NCI-H1105 (cell line): ENCODE measurements around the gene USP20.

Experiments
- DNase-seq: peaks from one replicate; lab custom pipeline; 2025; lab: John Stamatoyannopoulos, UW

Gene USP20

DNA sequence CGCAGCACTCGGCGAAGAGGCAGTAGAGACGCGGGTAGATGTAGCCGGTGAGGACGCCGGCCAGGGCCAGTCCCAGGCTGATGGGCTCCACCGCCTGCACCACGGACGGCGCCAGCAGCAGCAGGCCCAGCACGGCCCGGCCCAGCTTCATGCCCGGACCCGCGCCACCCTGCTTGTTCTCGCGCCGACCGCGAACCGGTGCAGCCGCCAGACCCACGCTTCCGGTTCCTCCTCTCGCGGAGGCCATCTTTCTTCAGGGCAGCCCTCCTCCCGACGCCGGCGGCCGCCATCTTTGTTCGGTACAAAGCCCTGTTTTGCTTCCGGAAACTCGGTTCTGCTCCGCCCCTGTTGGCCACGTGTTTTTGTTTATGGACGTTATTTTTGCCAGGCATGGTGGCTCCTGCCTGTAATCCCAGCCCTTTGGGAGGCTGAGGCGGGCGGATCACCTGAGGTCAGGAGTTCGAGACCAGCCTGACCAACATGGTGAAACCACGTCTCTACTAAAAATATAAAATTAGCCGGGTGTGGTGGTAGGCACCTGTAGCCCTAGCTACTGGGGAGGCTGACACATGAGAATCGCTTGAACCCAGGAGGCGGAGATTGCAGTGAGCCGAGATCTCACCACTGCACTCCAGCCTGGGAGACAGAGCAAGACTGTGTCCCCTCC lies 11.2 kb upstream of the USP20 start, which contains the start of gene TOR1A:
Gene TOR1A, minus strand, starts transcription at position 202 of the 667 bp plus-strand sequence. Its CDS starts 51 bp downstream, at position 151.
- peak; percentile 92 for DNase-seq

- DNase-seq = no peak
These were observed 8.9 kb upstream of the USP20 start for GRCh38 chr9:129826344-129826743.

- DNase-seq = no peak
These were observed 8.5 kb upstream of the USP20 start for GRCh38 chr9:129826759-129827158.

GRCh38 chr9:129828051-129828450 lies 7.2 kb upstream of the USP20 start:
- no peak for DNase-seq

DNA sequence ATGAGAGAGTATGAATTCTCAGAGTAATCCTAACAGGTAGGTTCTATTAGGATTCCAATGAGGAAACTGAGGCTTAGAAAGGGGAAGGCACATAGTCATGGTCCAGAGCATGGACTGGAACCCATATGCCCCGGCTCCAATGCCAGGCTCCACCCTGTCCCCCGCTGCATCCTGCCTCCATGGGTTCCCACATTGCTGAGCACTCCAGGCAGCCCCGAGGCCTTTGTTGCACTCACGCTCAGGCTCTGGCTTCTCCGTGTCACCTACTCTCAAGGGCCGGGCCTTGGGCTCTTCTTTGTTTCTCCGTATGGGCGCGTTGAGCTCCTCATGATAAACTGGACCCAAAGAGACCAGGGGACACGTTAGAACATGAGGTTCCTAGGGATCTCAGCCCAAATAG lies 6.3 kb upstream of the USP20 start:
- DNase-seq = no peak

GRCh38 chr9:129832982-129833381 lies 2.3 kb upstream of the USP20 start:
- DNase-seq = no peak

GRCh38 chr9:129834489-129835127 lies 650 bp upstream of the USP20 start:
- no peak for DNase-seq

- DNase-seq = no peak
These were observed 584 bp downstream of the USP20 start for GRCh38 chr9:129835860-129836223.

DNA sequence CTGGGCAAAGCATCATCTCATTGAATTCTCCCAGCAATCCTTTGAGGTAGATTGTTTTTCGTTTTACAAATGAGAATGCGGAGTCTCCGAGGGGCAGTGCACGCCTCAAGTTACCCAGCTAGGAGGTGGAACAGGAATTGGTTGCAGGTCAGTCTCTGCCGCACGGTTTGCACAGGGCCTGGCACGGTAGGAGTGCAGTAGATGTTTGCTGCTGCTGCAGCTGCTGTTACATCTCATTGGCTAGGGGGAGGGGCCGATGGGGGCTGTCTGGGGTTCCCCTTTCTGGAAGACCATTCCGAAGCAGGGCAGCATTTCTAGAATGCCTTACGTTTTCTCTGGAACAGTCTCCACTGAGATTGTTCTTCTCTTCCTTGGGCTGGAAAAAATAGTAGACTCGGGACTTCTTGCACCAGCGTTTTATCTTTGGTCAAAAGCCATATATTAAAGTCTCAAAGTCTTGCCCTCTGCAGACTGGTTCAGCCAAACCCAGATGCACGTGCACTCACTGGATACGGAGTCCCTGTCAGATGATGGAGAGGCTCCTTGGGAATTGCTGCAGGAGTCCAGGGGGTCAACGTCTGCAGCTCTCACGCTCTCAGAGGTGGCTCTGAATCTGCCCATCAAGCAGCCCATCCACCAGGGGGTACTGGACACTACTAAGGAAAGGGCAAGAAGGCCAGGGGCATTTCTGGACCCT lies 1.2 kb downstream of the USP20 start:
- DNase-seq = no peak

- no peak for DNase-seq
These were observed 3.5 kb downstream of the USP20 start for GRCh38 chr9:129838707-129839259.

- DNase-seq = no peak
These were observed 4.2 kb downstream of the USP20 start for GRCh38 chr9:129839324-129840023.

DNA sequence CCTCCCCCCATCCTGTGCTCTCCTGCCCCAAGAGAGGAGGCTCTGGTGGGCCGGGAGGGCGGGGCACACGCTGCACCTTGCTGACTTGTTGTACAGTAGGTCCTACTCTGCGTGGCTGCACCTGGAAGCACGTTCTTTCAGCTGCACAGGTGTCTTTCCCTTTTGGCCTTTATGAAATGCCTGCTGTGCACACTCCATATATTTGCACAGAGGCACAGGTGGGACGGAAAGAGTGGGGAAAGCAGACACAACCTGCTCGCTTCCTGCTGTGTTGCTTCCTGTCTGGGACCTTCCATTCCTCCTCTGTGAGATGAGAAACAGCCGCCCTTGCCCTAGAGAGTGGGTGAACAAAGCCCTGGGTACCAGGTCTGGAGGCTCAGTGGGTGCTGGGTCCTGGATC lies 4.8 kb downstream of the USP20 start:
- DNase-seq = no peak

- no peak for DNase-seq
These were observed 5.8 kb downstream of the USP20 start for GRCh38 chr9:129841071-129841470.

DNA sequence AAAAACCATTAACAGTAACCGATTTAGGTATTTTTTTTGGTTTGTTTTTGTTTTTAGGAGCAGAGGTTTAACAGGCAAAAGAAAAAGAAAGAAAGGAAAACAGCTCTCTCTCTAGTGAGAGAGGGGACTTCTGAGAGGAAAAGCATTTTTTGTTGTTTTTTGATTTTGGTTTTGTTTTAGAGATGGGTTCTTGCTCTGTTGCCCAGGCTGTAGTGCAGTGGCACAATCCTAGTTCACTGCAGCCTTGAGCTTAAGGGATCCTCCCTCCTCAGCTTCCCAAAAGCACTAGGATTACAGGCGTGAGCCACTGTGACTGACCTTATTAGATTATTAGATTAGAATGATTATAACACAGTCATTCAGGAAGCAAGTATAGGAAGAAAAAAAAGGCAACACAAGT lies 10.1 kb downstream of the USP20 start:
- no peak for DNase-seq

DNA sequence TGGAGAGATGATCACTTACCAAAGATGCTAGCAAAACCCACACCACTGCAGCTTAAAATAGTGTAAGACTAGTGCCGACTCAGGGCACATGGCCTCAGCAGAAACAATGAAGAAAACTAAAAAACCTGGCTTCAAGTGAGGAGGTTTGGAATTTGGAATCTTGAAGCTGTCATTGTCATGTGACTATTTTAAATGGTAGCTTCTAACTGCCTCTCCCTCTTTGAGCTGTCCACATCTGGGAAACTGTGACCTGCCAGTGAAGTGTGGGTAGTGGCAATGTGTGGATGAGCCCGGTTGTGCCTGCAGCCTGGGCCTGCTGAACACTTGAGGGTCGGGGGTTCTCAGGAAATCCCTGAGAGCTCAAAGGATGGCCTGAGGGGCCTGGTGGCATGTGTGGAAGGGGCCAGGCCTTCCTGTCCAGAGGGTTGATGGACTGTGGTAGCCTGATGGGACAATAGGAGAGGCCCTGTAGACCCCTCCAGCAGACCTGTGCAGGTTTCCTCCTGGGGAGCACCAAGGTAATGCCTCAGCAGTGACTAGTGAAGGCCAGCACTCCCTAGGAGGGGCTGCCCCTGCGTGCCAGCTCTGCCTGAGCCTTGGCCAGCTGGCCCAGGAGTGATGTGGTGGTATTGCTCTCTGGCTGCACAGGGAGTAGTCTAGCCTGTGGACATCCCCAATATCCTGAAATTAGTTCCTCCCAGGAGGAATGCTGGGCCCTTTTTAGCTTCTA lies 13.6 kb downstream of the USP20 start:
- DNase-seq = no peak

DNA sequence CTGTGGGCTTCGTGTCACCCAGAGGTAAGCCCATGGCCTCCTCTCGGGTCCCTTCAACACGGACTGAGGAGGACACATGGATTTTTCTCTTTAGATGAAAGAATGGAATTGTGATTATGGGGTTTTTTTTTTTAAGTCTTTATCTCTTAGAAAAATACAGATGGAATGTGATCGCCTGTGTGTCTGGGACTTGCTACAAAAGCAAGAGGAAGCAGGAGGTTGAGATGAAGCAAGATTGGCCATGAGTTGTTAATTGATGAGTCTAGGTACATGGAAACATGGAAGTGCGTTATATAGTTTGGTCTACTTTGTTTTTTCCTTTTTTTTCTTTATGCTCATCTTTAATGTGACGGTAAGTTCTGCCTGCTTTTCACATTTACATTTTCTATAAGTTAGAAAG lies 14.6 kb downstream of the USP20 start:
- DNase-seq = no peak

DNA sequence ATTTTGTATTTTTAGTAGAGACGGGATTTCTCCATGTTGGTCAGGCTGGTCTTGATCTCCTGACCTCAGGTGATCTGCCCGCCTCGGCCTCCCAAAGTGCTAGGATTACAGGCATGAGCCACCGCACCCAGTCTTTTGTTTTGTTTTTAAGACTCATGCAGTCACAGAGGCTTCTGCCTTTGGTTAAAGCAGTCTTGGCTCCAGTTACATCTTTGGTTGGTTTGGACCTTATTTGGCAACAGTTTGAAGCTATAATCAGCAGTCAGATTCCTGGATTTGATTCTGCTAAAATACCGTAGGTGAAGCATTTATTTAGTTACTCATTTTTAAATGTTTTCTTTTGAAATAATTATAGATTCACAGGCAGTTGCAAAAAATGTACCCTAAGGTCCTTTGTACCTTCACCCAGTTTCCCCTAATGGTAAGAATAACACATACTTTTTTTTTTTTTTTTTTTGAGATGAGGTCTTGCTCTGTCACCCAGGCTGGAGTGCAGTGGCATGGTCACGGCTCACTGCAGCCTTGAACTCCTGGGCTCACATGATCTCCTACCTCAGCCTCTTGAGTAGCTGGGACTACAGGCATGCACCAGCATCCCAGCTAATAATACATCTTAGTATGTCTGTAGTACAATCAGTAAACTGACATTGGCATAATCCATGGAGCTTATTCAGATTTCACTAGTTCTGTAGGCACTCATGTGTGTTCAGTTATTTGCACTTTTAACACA lies 15.7 kb downstream of the USP20 start:
- no peak for DNase-seq

DNA sequence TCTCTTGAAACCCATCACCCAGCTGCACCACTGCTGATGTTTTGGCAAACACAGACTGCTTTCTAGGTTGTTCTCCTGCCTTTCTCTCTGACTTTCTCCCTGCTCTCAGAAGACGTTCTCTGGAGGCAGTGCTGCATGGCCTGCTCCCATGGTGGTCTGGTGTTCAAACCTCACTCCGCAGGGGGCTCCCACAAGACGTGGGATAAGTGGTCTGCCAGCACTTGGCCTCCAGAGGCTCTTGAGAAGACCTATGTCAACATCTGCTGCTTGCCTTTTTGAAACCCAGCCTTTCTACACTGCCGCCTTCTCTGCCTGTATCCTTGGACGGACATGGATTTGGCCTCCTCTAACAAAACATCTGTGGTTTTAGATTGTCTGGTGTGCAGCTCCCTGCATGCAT lies 16.6 kb downstream of the USP20 start:
- no peak for DNase-seq

DNA sequence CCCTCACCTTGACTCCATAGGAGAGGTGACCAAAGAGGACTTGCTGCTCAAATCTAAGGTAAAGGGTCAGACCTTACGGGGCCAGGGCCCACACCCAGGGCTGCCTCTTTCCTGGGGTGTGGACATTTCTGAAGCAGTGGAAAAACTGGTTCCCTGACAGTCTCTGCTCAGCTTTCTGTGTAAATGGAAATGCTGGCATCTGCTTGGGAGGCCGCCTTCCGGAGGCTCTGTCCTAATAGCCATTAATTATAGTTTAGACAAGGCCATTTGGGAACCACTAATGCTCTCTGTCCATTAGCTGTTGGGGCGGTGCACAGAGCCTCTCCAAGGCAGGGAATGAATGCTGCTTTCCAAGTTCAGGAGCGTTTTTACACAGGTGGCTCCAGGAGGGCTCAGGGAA lies 17.3 kb downstream of the USP20 start:
- DNase-seq = no peak

DNA sequence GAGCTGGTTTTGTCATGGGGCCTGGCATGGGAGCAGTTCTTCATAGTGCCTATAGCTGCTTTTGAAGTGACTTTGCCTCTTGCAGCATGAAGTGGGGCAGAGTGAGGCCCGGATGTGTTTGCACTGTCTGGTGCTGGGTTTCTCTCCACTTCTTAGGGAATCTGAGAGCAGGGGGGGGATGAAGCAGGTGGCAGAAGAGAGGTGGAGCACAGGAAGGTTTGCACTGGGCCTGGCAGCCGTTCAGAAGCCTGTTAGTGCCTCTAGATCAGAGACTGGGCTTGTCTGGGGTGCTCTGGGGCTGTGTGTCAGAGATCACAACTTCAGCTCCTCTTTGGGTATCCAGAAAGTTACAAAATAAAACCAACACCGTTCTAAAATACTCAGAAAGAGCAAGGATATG lies 18.4 kb downstream of the USP20 start:
- DNase-seq = no peak

DNA sequence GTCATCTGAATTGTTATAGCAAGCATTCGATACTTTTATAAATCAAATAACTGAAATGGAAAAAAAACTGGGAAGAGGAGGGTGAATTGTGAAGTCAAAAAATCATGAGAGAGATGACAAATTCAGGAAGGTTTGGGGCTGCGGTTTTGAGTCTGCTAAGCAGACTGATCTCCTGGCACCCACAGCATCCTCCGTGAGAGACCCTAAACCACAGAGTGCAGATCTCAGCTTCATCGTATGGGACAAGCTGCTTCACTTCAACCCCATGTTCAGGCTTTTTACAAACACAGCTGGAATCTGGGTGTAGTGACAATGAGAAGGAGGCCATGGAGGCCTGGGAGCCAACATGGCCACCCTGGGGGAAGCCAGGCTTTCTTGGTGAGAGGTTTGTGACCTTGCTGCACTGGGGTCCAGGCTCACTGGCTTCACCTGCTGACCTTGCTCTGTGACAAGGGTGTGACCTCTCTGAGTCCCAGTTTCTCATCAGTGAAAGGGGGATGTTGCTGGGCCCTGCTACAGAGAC lies 19.4 kb downstream of the USP20 start:
- DNase-seq = no peak
